Breast epithelium (tissue), 4 donors: ENCODE measurements around the gene PROSER1. TPM values are rescaled to one million over a fixed set of nuclear protein-coding genes. Genes with fewer than 3 reads are reported as not detected.
A peak's percentile ranks its signal among the peaks of the same experiment; 100 is the strongest.

Source experiments
- DNase-seq, 2 donors: peaks; one replicate each; pipeline ENCODE4 v3.0.0-alpha.2; 2019; ENCODE audit warnings: low spot score in 2 of 2
- H3K27ac ChIP-seq, 2 donors: fragments of 200-600 bp; sonication (generic) in 1 of 2; one replicate each; pipeline ENCODE4 v1.5.1; 2016 to 2019; ENCODE audit warnings: mild to moderate bottlenecking in 1 of 2
- H3K27me3 ChIP-seq, 2 donors: fragments of 200-600 bp; sonication (generic) in 1 of 2; one replicate each; pipeline versions ENCODE4 v1.5.1 to v1.6.0; 2017 to 2019; ENCODE audit warnings: control low read depth in 1 of 2, mild to moderate bottlenecking in 1 of 2
- H3K36me3 ChIP-seq: fragments of 200-600 bp; one replicate; pipeline ENCODE4 v1.5.1; 2019
- H3K4me1 ChIP-seq, 2 donors: fragments of 200-600 bp; sonication (generic); one replicate each; pipeline ENCODE4 v1.5.1; 2016 to 2019; ENCODE audit warnings: control low read depth in 1 of 2
- H3K4me3 ChIP-seq, 3 donors: fragments of 200-600 bp; sonication (generic); 1 replicate in 2 of 3; 2 replicates in 1 of 3; pipeline ENCODE4 v1.5.1; 2016 to 2019; ENCODE audit warnings: mild to moderate bottlenecking in 3 of 3, moderate library complexity in 2 of 3
- H3K9me3 ChIP-seq, 2 donors: fragments of 200-600 bp; sonication (generic) in 1 of 2; one replicate each; pipeline ENCODE4 v1.5.1; 2016 to 2019; ENCODE audit warnings: control low read depth in 1 of 2
- CTCF ChIP-seq, 3 donors: fragments of 450-650 bp; IDR thresholded peaks; one replicate each; pipeline ENCODE4 v1.5.1; 2016 to 2017; ENCODE audit warnings: antibody characterized with exemption in 3 of 3, mild to moderate bottlenecking in 3 of 3, moderate library complexity in 3 of 3
- POLR2A ChIP-seq: fragments of 450-650 bp; IDR thresholded peaks from one replicate; pipeline ENCODE4 v1.6.1; 2016; ENCODE audit warnings: antibody characterized with exemption, mild to moderate bottlenecking, moderate library complexity
- POLR2AphosphoS5 ChIP-seq, 3 donors: sonication (generic); formaldehyde crosslinking; IDR thresholded peaks; one replicate each; pipeline ENCODE4 v1.6.1; 2017; ENCODE audit warnings: antibody characterized with exemption in 3 of 3
- intact Hi-C: fragments of 100-400 bp; cut with DNase I; formaldehyde crosslinking; loops from one replicate; pipeline ENCODE4 v1.15.1; 2023; ENCODE audit warnings: low total_unique reads
- total RNA-seq, 3 donors: library from RNA; depleted of rRNA; stranded (reverse); fragments of >200 nt; gene quantifications; one replicate each; pipeline ENCODE4 v1.1.0, GENCODE V29; 2016

The PROSER1 gene
- total RNA-seq, 3 donors from 2014 or later, result 16.1 to 25.5 (median 20.3) TPM

- Histone ChIP-seq H3K4me3 (no peak overlapping the region), H3K9me3 (no peaks in the 10 kb centered on the region), H3K27me3 (no peaks in the 10 kb centered on the region), H3K4me1 (no peaks in the 10 kb centered on the region), H3K27ac (no peak overlapping the region), H3K36me3 (no peaks in the 10 kb centered on the region)
- intact Hi-C loops, result loop anchor here (10.0 kb wide), 1 partner anchor 1593 kb away; no protein-coding TSS in a partner anchor
- no peak for DNase-seq
- TF ChIP-seq CTCF (IDR thresholded peaks at IDR 0.05), result no peak
- no peak for TF ChIP-seq POLR2AphosphoS5 (IDR thresholded peaks at IDR 0.05)
- TF ChIP-seq POLR2A, result no peak
Measured at GRCh38 chr13:39058040-39058439, 20.2 kb upstream of the PROSER1 start.

DNA sequence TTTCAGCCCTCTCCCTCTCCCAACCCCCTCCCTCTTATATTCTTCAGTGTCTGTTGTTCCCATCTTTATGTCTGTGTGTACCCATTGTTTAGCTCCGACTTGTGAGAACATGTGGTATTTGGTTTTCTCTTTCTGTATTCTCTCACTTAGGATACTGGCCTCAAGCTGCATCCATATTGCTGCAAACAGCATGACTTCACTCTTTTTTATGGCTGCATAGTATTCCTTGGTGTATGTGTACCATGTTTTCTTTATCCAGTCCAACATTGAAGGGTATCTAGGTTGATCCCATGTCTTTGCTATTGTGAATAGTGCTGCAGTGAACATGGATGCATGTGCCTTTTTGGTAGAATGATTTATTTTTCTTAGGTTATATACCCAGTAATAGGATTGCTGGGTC lies 18.1 kb upstream of the PROSER1 start:
- no peaks in the 10 kb centered on the region for H3K27me3 ChIP-seq
- no peak overlapping the region for H3K4me3 ChIP-seq
- intact Hi-C loops, result loop anchor here (10.0 kb wide), 1 partner anchor 1591 kb away; no protein-coding TSS in a partner anchor
- TF ChIP-seq CTCF (IDR thresholded peaks at IDR 0.05) (no peak), POLR2AphosphoS5 (IDR thresholded peaks at IDR 0.05) (no peak), POLR2A (no peak)
- no peaks in the 10 kb centered on the region for H3K36me3 ChIP-seq
- no peak for DNase-seq
- H3K27ac ChIP-seq, result no peak overlapping the region
- H3K4me1 ChIP-seq, result no peaks in the 10 kb centered on the region
- no peaks in the 10 kb centered on the region for H3K9me3 ChIP-seq

DNA sequence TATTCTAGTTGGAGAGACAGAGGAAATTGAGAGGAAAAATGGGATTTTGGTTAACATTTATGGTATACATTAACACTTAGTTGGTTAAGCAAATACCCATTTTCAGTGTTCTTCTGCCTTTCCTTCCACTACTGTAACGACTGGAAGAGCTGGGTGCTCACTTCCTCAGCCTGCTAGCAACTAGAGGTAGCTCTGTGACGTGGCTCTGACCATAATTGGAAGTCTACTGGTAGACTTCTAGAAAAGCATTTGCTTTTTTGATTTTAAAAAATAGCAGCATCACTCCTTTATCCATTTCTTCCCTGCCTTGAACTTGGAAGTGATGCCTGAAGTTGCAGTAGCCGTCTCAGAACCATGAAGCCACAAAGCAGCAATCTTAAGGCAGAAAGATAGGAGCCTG lies 16.2 kb upstream of the PROSER1 start:
- Histone ChIP-seq H3K4me3 (no peak overlapping the region), H3K36me3 (no peaks in the 10 kb centered on the region), H3K27ac (no peak overlapping the region), H3K4me1 (no peaks in the 10 kb centered on the region), H3K9me3 (no peaks in the 10 kb centered on the region), H3K27me3 (no peaks in the 10 kb centered on the region)
- TF ChIP-seq POLR2A (no peak), POLR2AphosphoS5 (IDR thresholded peaks at IDR 0.05) (no peak), CTCF (IDR thresholded peaks at IDR 0.05) (no peak)
- intact Hi-C loops, result loop anchor here (10.0 kb wide), 1 partner anchor 1589 kb away; no protein-coding TSS in a partner anchor
- no peak for DNase-seq

DNA sequence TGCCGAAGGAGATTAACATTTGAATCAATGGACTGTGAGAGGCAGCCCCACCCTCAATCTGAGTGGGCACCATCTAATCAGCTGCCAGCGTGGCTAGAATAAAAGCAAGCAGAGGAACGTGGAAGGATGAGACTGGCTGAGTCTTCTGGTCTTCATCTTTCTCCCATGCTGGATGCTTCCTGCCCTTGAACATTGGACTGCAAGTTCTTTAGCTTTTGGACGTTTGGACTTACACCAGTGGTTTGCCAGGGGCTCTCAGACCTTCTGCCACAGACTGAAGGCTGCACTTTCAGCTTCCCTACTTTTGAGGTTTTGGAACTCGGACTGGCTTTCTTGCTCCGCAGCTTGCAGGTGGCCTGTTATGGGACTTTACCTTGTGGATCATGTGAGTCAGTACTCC lies 15.1 kb upstream of the PROSER1 start:
- Histone ChIP-seq H3K4me1 (no peaks in the 10 kb centered on the region), H3K4me3 (no peak overlapping the region), H3K27ac (no peak overlapping the region), H3K9me3 (no peaks in the 10 kb centered on the region), H3K36me3 (no peaks in the 10 kb centered on the region), H3K27me3 (no peaks in the 10 kb centered on the region)
- no peak for DNase-seq
- intact Hi-C loops, result loop anchor here (10.0 kb wide), 1 partner anchor 1588 kb away; no protein-coding TSS in a partner anchor
- TF ChIP-seq POLR2A, result no peak
- TF ChIP-seq CTCF (IDR thresholded peaks at IDR 0.05), result no peak

GRCh38 chr13:39051157-39051556 lies 13.3 kb upstream of the PROSER1 start:
- intact Hi-C loops, result loop anchor here (10.0 kb wide), 1 partner anchor 1586 kb away; no protein-coding TSS in a partner anchor
- TF ChIP-seq POLR2A, result no peak
- peak in 1 of 3 donors; percentile 21 for TF ChIP-seq CTCF (IDR thresholded peaks at IDR 0.05)
- Histone ChIP-seq H3K9me3 (no peaks in the 10 kb centered on the region), H3K27ac (no peak overlapping the region), H3K27me3 (no peaks in the 10 kb centered on the region), H3K4me3 (no peak overlapping the region), H3K36me3 (no peaks in the 10 kb centered on the region), H3K4me1 (no peaks in the 10 kb centered on the region)
- DNase-seq, result no peak
